HL-60/S4 treated with retinoic acid at 250 ng/mL for 4 days and 3 days (cell line): ENCODE results near the gene SLX4IP.

ENCODE experiments used
- in situ Hi-C: fragments of 300-500 bp; cut with MboI; formaldehyde crosslinking; loops from 2 replicates; pipeline ENCODE4 v1.7.0; 2022; ENCODE audit warnings: low sequenced_read_pairs

Gene SLX4IP

DNA sequence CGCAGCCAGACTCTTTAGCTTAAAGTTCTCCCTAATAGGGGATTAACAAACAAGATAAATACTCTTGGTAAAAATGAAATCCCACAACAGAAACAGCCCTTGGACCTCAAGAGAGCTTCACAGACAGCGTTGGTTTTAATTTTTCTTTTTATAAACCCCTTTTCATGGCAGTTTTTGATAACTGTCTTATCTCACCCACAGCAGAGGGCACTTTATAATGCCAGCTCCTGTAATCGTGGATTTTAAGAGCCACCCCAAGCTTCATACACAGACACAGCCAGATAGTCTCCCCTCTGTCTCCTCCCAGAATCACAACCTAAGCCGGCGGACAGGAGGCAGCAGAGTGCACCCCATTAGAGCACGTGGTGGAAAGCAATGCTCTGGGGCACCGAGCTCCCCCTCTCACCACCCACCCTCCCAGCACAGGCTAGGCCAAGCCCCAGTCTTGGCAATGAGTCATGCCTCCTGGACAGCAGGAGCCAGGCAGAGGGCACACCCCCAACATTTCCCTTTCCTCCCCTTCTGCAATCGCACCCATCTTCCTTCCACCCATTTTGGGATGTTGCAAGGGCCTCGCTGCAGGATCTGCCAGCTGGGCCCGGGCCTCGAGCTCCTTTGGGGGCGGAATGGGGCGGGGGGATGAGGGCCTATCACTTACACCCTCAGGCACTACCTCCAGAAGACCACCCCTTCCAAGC is 236.3 kb downstream of the SLX4IP start:
- in situ Hi-C loops = no loop called here

DNA sequence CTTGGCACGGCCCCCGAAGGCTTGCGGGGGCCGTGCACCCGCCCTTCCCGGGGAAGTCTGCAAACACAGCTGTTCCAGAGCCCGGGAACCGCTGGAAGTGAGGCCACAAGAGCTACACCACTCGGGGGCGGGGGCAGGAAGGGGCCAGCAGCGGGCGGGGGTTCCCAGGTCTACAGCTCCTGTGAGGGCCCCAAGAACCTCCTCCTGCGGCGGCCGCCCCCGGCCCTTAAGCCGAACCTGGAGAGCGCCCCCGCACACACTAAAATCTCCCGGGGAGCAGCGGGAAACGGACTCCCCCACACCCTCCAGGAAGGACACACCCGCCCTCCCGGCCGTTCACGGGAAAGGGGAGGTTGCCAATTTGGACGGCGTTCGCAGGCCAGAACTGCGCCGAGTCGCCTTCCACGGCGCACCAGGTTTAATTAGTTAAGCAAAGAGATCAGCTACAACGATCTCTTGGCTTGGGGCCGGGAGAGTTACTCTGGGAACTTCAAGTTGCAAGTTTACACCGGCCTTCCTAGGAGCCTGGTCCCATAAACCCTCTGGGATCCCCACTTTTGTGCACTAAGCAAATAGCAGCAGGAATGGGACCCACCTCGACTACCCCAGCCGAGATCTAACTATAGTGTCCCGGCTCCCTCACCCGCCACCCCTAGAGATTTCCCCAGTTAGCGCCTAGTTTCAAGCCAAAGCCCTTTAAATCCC is 237.0 kb downstream of the SLX4IP start:
- in situ Hi-C loops = no loop called here

DNA sequence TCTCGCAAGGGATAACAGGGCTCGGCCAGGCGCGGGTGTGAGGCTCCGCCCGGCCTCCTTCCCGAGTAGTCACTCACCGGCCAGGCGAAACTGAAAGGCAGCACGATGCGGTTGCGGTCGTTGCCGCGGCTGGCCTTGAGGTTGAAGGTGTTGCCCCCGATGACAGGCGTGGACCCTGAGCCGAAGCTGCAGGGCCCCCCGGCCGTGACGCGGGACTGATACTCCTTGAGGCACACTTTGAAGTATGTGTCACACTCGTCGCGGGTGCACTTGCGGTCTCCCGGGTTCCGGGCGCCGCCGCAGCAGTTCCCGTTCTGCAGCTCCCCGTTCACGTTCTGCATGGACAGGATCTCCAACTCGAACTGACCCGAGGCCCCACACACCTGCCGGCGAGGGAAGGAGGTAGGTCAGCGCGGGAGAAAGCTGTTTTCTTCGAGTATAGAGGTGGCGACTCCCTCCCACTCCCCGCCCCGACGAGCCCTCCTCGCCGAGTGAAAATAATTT is 237.6 kb downstream of the SLX4IP start:
- in situ Hi-C loops = no loop called here

DNA sequence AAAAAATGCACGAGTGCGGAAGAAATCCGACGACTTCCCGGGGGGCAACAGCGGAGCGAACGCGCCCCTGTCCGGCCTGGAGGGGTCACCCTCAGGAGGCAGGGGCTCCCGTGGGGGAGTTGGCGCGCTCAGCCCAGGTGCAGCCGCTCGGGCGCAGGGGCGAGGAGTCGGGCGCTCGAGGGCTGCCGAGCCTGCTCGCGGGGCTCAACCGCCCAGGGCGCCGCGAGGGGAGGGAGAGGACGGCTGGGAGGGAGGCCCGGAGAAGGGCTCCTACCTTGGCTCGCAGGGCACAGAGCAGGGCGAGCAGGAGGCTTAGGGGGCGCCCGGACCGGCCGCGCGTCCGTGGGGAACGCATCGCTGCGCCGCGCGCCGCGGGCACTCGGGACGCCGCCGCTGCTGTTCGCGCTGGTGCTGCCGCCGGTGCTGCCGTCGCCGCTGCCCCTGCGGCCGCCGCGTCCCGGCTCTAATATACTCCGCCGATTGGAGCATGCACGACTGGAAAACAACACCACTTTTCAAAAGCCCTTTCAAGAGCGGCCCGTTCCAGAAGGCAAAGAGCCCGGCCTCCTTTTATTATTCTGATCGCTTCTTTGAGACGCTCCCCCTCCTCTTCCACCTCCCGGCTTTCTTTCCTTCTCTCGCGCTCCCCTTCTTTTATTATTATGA is 238.2 kb downstream of the SLX4IP start:
- in situ Hi-C loops = no loop called here

DNA sequence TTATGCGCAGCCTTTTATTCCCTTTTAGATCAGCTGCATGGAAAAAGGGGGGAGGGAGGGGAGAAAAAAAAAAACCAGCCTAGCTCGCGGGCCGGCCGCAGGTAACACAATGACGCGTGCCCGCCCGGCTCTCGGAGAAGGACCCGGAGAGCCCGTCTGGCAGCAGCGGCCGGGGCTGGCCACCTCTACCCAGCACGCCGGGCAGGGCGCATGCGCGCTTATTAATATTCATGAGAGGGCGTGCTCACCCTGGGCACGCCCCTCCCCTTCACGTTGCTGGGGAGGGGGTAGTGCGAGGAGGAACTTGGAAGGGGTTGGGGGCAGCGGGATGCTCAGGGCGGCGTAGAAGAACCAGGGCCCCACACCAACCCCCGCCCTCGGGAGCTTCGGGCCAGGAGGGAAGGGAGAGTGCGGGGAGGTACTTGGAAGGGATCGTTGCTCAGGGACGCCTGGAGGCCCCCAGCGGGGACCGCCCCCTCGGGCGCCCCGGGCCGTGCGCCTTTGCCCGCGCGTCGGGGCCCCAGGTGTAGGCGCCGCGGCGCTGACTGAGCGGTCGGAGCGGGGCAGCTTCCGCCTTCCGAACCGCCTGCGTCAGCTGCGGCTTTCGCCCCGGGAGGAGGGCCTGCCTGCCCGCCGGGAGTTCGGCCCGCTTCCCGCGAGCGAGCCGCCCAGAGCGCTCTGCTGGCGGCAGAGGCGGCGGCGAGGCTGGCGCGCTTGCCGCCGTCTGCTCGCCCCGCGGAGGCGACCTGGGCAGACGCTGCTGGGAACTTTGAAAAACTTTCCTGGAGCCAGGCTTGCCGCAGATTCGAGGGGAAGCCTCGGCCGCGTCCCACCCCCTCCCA is 239.0 kb downstream of the SLX4IP start, which contains the start of gene JAG1:
Gene JAG1 (minus strand): TSS at position 158 of the 842 bp plus-strand sequence. CDS start 469 bp downstream, outside the sequence.
- in situ Hi-C loops = no loop called here

DNA sequence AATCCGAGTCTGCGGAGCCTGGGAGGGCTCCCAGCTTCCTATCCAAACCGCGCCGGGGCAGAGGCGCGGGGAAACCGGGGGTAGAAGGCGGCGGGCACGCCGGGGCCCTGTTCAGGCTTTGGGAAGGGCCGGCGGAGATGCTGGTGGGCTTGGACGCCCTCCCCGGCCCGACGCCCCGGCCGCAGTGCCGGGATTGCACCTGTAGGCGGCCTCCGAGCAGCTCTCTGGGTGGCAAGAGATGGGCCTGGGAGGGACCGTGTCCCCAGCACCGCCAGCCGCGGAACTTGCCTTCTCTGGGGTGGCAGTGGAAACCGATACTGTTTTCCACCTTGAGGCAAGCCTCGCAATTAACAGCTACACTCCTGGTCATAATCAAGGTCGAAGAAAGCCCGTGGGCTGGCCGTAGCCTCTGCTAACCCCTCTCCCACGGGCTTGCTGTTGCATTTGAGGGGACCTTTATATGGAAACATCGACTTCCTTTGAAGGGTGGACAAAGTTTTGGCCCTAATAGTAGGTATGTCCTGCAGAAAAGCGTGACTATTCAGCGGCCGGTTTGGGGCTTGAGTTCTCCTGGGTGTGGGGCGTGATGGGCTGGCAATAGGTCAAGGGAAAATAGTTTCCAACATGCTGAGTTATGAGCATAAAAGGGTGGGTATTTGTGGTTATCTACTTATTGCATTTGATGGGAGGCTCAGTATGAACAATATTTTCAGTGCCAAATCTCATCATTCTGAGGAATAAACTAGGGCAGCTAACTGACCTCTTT is 239.8 kb downstream of the SLX4IP start:
- in situ Hi-C loops = no loop called here

DNA sequence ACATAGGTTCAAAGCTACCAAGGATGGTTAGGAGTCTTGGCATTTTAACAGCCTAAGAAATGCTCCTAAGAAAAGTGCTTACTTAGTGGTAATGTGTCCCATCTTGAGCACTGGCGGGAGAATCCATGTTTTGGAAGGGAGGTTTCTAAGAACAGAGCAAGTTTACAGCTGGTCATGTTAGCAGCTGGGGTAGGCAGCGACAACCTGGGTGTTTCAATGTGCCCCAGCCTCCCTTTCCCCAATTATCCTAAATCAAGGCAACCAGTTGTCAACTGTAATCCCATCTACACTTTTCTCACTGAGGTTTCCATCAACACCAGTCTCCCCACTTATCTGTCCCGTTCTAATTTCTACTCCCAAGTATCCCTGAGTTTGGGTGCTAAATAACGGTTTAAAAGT is 240.3 kb downstream of the SLX4IP start:
- in situ Hi-C loops = no loop called here

DNA sequence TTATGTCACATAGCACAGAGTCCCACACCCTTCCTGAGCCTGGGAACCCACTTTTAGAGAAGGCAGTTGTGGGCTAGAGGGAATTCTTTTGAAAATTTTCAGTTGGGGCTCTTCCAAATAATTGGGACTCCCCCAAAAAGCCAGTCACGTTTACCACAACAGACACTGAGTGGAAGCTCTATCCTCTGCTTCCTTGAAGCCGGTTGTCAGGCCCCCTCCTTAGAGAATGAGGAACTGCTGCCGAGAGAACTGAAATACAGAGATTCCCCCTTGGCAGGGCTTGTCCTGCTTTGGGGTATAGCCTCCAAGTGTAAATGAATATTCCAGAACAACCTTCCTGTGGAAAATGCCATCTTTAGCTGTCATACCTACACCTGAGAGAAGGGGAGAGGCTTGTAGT is 241.4 kb downstream of the SLX4IP start:
- in situ Hi-C loops = no loop called here
